DMS153 treated with DMSO at 0.1 percent for 48 hours (cell line): ENCODE results near the gene SP140.
"Not testable (repeated sequence)": the region's sequence is repeated elsewhere in the genome, so short reads cannot be mapped to it uniquely, and the experiment has no call there.

Experiments used
- DNase-seq: peaks from one replicate; lab custom pipeline; 2025; ENCODE audit not compliant: unreplicated experiment; lab: John Stamatoyannopoulos, UW

SP140 gene

GRCh38 chr2:230225486-230225885 lies at the start of gene SP140:
TSS of gene SP140 (plus strand) at chr2:230225736. CDS start at chr2:230225845, 109 bp downstream.
- no peak for DNase-seq

GRCh38 chr2:230176996-230177395 lies 48.5 kb upstream of the SP140 start:
- no peak for DNase-seq

- no peak for DNase-seq
Measured at GRCh38 chr2:230178546-230179485, 46.7 kb upstream of the SP140 start.

GRCh38 chr2:230179907-230180306 lies 45.6 kb upstream of the SP140 start:
- DNase-seq = no peak

- no peak for DNase-seq
Measured at GRCh38 chr2:230181195-230181594, 44.3 kb upstream of the SP140 start.

GRCh38 chr2:230184727-230185578 lies 40.6 kb upstream of the SP140 start:
- DNase-seq = peak; percentile 38

GRCh38 chr2:230202430-230203109 lies 23.0 kb upstream of the SP140 start:
- no peak for DNase-seq

GRCh38 chr2:230203110-230203676 lies 22.3 kb upstream of the SP140 start:
- no peak for DNase-seq

- no peak for DNase-seq
Measured at GRCh38 chr2:230205034-230205433, 20.5 kb upstream of the SP140 start.

- no peak for DNase-seq
Measured at GRCh38 chr2:230205721-230206120, 19.8 kb upstream of the SP140 start.

- DNase-seq = no peak
Measured at GRCh38 chr2:230208576-230208975, 17.0 kb upstream of the SP140 start.

- no peak for DNase-seq
Measured at GRCh38 chr2:230209422-230210051, 16.0 kb upstream of the SP140 start.

- no peak for DNase-seq
Measured at GRCh38 chr2:230216489-230216888, 9.0 kb upstream of the SP140 start.

- no peak for DNase-seq
Measured at GRCh38 chr2:230217424-230217823, 8.1 kb upstream of the SP140 start.

GRCh38 chr2:230218421-230218820 lies 7.1 kb upstream of the SP140 start:
- no peak for DNase-seq

- DNase-seq = peak; percentile 49
Measured at GRCh38 chr2:230219419-230220331, 5.9 kb upstream of the SP140 start, which contains the start of gene SP110. TSS of gene SP110 (minus strand) at chr2:230219984. CDS start at chr2:230216927, 3,057 bp downstream.

- DNase-seq = no peak
Measured at GRCh38 chr2:230220347-230220969, 5.1 kb upstream of the SP140 start.

- DNase-seq = no peak
Measured at GRCh38 chr2:230221493-230221892, 4.0 kb upstream of the SP140 start.

GRCh38 chr2:230222829-230223228 lies 2.7 kb upstream of the SP140 start:
- not testable (repeated sequence) for DNase-seq
